Measurements from ENCODE around the gene PPDPF.
"Not testable (repeated sequence)": the region's sequence is repeated elsewhere in the genome, so short reads cannot be mapped to it uniquely, and the experiment has no call there.

The PPDPF gene

GRCh38 chr20:63504642-63505041 lies 15.9 kb upstream of the PPDPF start:
- Histone ChIP-seq H3K4me3 (ENCODE audit: low read length) (no peak overlapping the region), H3K4me1 (ENCODE audit: control insufficient read depth, insufficient read depth, low read length) (no peaks in the 10 kb centered on the region), H3K36me3 (ENCODE audit: control insufficient read depth, insufficient read depth, low read length, severe bottlenecking) (no peaks in the 10 kb centered on the region), H3K27me3 (replicated peaks; ENCODE audit: control insufficient read depth, insufficient read depth, low read length) (peaks cover 57% of the 10 kb centered on the region), H3K9me3 (ENCODE audit: control insufficient read depth, low read length) (peaks cover 18% of the 10 kb centered on the region), H3K9ac (ENCODE audit: low read length) (no peak overlapping the region)
- DNase-seq (ENCODE audit: low read depth): no peak

GRCh38 chr20:63505281-63505680 lies 15.3 kb upstream of the PPDPF start:
- DNase-seq (ENCODE audit: low read depth): no peak
- Histone ChIP-seq H3K27me3 (replicated peaks; ENCODE audit: control insufficient read depth, insufficient read depth, low read length) (peaks cover 57% of the 10 kb centered on the region), H3K4me1 (ENCODE audit: control insufficient read depth, insufficient read depth, low read length) (no peaks in the 10 kb centered on the region), H3K4me3 (ENCODE audit: low read length) (no peak overlapping the region), H3K9ac (ENCODE audit: low read length) (no peak overlapping the region), H3K9me3 (ENCODE audit: control insufficient read depth, low read length) (peaks cover 18% of the 10 kb centered on the region), H3K36me3 (ENCODE audit: control insufficient read depth, insufficient read depth, low read length, severe bottlenecking) (no peaks in the 10 kb centered on the region)

- Histone ChIP-seq H3K9ac (ENCODE audit: low read length) (no peak overlapping the region), H3K4me3 (ENCODE audit: low read length) (no peak overlapping the region), H3K27me3 (replicated peaks; ENCODE audit: control insufficient read depth, insufficient read depth, low read length) (peaks cover 55% of the 10 kb centered on the region), H3K9me3 (ENCODE audit: control insufficient read depth, low read length) (peaks cover 18% of the 10 kb centered on the region), H3K36me3 (ENCODE audit: control insufficient read depth, insufficient read depth, low read length, severe bottlenecking) (no peaks in the 10 kb centered on the region), H3K4me1 (ENCODE audit: control insufficient read depth, insufficient read depth, low read length) (no peaks in the 10 kb centered on the region)
- no peak for DNase-seq (ENCODE audit: low read depth)
Observed at GRCh38 chr20:63505723-63506122, 14.8 kb upstream of the PPDPF start.

GRCh38 chr20:63507083-63507743 lies 13.4 kb upstream of the PPDPF start:
- no peaks in the 10 kb centered on the region for H3K4me1 ChIP-seq (ENCODE audit: control insufficient read depth, insufficient read depth, low read length)
- peaks cover 51% of the 10 kb centered on the region for H3K27me3 ChIP-seq (replicated peaks; ENCODE audit: control insufficient read depth, insufficient read depth, low read length)
- H3K9me3 ChIP-seq (ENCODE audit: control insufficient read depth, low read length): peaks cover 18% of the 10 kb centered on the region
- no peak for DNase-seq (ENCODE audit: low read depth)
- no peak overlapping the region for H3K9ac ChIP-seq (ENCODE audit: low read length)
- no peak overlapping the region for H3K4me3 ChIP-seq (ENCODE audit: low read length)
- H3K36me3 ChIP-seq (ENCODE audit: control insufficient read depth, insufficient read depth, low read length, severe bottlenecking): no peaks in the 10 kb centered on the region

GRCh38 chr20:63508072-63508768 lies 12.3 kb upstream of the PPDPF start:
- Histone ChIP-seq H3K36me3 (ENCODE audit: control insufficient read depth, insufficient read depth, low read length, severe bottlenecking) (no peaks in the 10 kb centered on the region), H3K4me1 (ENCODE audit: control insufficient read depth, insufficient read depth, low read length) (no peaks in the 10 kb centered on the region), H3K4me3 (ENCODE audit: low read length) (no peak overlapping the region), H3K27me3 (replicated peaks; ENCODE audit: control insufficient read depth, insufficient read depth, low read length) (peaks cover 52% of the 10 kb centered on the region), H3K9ac (ENCODE audit: low read length) (no peak overlapping the region), H3K9me3 (ENCODE audit: control insufficient read depth, low read length) (peaks cover 18% of the 10 kb centered on the region)
- DNase-seq (ENCODE audit: low read depth): no peak

GRCh38 chr20:63509088-63509564 lies 11.4 kb upstream of the PPDPF start:
- Histone ChIP-seq H3K4me3 (ENCODE audit: low read length) (no peak overlapping the region), H3K27me3 (replicated peaks; ENCODE audit: control insufficient read depth, insufficient read depth, low read length) (peaks cover 49% of the 10 kb centered on the region), H3K36me3 (ENCODE audit: control insufficient read depth, insufficient read depth, low read length, severe bottlenecking) (no peaks in the 10 kb centered on the region), H3K9ac (ENCODE audit: low read length) (no peak overlapping the region), H3K4me1 (ENCODE audit: control insufficient read depth, insufficient read depth, low read length) (no peaks in the 10 kb centered on the region), H3K9me3 (ENCODE audit: control insufficient read depth, low read length) (peaks cover 18% of the 10 kb centered on the region)
- no peak for DNase-seq (ENCODE audit: low read depth)

GRCh38 chr20:63513207-63513606 lies 7.4 kb upstream of the PPDPF start:
- Histone ChIP-seq H3K36me3 (ENCODE audit: control insufficient read depth, insufficient read depth, low read length, severe bottlenecking) (no peaks in the 10 kb centered on the region), H3K9ac (ENCODE audit: low read length) (no peak overlapping the region), H3K9me3 (ENCODE audit: control insufficient read depth, low read length) (no peaks in the 10 kb centered on the region), H3K4me3 (ENCODE audit: low read length) (no peak overlapping the region), H3K4me1 (ENCODE audit: control insufficient read depth, insufficient read depth, low read length) (no peaks in the 10 kb centered on the region), H3K27me3 (replicated peaks; ENCODE audit: control insufficient read depth, insufficient read depth, low read length) (peaks cover 18% of the 10 kb centered on the region)
- no peak for DNase-seq (ENCODE audit: low read depth)

- not testable (repeated sequence) for H3K9ac ChIP-seq (ENCODE audit: low read length); DNase-seq (ENCODE audit: low read depth); H3K9me3 ChIP-seq (ENCODE audit: control insufficient read depth, low read length); H3K4me3 ChIP-seq (ENCODE audit: low read length); H3K36me3 ChIP-seq (ENCODE audit: control insufficient read depth, insufficient read depth, low read length, severe bottlenecking); H3K4me1 ChIP-seq (ENCODE audit: control insufficient read depth, insufficient read depth, low read length)
- H3K27me3 ChIP-seq (replicated peaks; ENCODE audit: control insufficient read depth, insufficient read depth, low read length): peaks cover 15% of the 10 kb centered on the region
Observed at GRCh38 chr20:63514520-63514919, 6.0 kb upstream of the PPDPF start.

GRCh38 chr20:63517376-63518309 lies 2.9 kb upstream of the PPDPF start:
- Histone ChIP-seq H3K9me3 (ENCODE audit: control insufficient read depth, low read length) (no peaks in the 10 kb centered on the region), H3K9ac (ENCODE audit: low read length) (no peak overlapping the region), H3K4me1 (ENCODE audit: control insufficient read depth, insufficient read depth, low read length) (peaks cover 16% of the 10 kb centered on the region), H3K27me3 (replicated peaks; ENCODE audit: control insufficient read depth, insufficient read depth, low read length) (peaks cover 11% of the 10 kb centered on the region), H3K36me3 (ENCODE audit: control insufficient read depth, insufficient read depth, low read length, severe bottlenecking) (peaks cover 3% of the 10 kb centered on the region), H3K4me3 (ENCODE audit: low read length) (no peak overlapping the region)
- DNase-seq (ENCODE audit: low read depth): no peak

- Histone ChIP-seq H3K4me3 (ENCODE audit: low read length) (no peak overlapping the region), H3K27me3 (replicated peaks; ENCODE audit: control insufficient read depth, insufficient read depth, low read length) (peaks cover 3% of the 10 kb centered on the region)
- no peak for DNase-seq (ENCODE audit: low read depth)
Observed at GRCh38 chr20:63518351-63518861, 2.2 kb upstream of the PPDPF start.

More at GRCh38 chr20:63518351-63518861, 2.2 kb upstream of the PPDPF start:
- H3K9me3 ChIP-seq (ENCODE audit: control insufficient read depth, low read length): peaks cover 2% of the 10 kb centered on the region
- no peak overlapping the region for H3K9ac ChIP-seq (ENCODE audit: low read length)
- H3K4me1 ChIP-seq (ENCODE audit: control insufficient read depth, insufficient read depth, low read length): peaks cover 17% of the 10 kb centered on the region
- peaks cover 5% of the 10 kb centered on the region for H3K36me3 ChIP-seq (ENCODE audit: control insufficient read depth, insufficient read depth, low read length, severe bottlenecking)
